GM12865 (cell line): Measurements from ENCODE around the gene ARL5C.

Experiments used
- DNase-seq: peaks from one replicate; pipeline ENCODE4 v3.0.0; 2010; ENCODE audit warnings: low read depth
- H3K4me3 ChIP-seq: 2 replicates; pipeline ENCODE4 v1.5.1; 2011; ENCODE audit warnings: mild to moderate bottlenecking, low read depth, low read length, control low read depth
- CTCF ChIP-seq: IDR thresholded peaks from 2 replicates; pipeline ENCODE4 v1.5.1; 2011; ENCODE audit warnings: low read length, control low read depth, low read depth, inconsistent platforms; ENCODE audit not compliant: insufficient read depth; ENCODE audit errors: missing control alignments

The ARL5C gene

DNA sequence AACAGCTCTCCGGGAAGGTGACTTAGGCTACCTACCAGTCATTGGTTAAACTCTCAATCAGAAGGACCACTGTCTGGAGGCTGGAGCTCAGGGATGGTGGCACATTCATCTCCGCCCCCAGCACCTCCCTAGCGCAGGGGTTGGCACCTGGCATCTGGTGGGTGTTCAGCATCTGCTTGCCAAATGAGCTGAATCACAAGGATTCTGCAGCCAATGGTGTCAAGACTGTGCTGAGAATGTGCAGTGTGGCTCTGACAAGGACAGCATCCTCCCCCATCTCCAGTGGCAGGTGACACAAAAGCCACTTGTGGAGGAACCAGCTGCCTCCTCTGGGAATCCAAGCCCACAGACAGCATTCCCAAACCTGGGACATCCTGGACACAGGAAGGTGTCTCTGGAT is 49.7 kb downstream of the ARL5C start:
- no peak overlapping the region for H3K4me3 ChIP-seq
- no peak for DNase-seq
- TF ChIP-seq CTCF = no peak

DNA sequence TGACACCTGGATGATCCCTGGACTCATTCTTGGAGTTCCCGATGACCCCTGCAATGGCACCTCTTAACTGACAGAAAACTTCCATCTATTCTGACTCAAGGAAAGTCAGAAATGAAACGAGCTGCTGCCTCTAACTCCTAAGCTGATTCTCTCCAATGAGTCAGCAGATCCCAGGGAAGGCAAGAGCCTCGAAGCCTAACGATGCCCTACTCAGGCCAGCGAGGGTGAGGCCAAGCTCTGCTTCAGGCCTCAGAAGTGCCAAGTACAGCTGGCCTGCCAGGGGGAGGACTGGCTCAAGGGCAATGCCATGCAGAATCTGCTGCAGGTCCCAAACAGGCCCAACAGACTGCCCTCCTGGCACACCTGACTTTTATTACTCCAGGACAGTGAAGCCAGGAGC is 50.8 kb downstream of the ARL5C start:
- no peak overlapping the region for H3K4me3 ChIP-seq
- DNase-seq = no peak
- no peak for TF ChIP-seq CTCF

DNA sequence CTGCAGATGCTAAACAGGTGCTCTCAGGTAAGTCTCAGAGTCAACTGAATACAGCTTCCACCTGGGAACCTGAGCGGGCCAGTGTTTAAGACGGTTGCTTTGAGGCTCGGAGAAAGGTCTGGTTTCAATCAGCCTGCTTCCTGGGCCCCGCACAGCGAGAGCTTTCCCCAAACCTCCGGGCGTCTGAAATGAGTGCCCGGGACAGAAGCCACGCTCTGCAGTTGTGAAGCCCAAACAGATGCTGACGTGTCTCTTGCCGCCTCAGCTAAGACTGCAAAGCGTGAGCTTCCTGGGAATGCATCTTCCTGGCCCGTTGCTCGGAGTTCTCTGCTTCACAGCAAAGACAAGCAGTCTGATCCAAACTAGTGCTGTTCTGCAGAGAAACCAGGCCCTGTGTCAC is 51.2 kb downstream of the ARL5C start:
- no peak for TF ChIP-seq CTCF
- no peak for DNase-seq

GRCh38 chr17:39113871-39114270 is 52.1 kb downstream of the ARL5C start:
- no peak for TF ChIP-seq CTCF
- no peak overlapping the region for H3K4me3 ChIP-seq
- no peak for DNase-seq

More for the DNA sequence above, 51.2 kb downstream of the ARL5C start:
- H3K4me3 ChIP-seq = no peak overlapping the region

DNA sequence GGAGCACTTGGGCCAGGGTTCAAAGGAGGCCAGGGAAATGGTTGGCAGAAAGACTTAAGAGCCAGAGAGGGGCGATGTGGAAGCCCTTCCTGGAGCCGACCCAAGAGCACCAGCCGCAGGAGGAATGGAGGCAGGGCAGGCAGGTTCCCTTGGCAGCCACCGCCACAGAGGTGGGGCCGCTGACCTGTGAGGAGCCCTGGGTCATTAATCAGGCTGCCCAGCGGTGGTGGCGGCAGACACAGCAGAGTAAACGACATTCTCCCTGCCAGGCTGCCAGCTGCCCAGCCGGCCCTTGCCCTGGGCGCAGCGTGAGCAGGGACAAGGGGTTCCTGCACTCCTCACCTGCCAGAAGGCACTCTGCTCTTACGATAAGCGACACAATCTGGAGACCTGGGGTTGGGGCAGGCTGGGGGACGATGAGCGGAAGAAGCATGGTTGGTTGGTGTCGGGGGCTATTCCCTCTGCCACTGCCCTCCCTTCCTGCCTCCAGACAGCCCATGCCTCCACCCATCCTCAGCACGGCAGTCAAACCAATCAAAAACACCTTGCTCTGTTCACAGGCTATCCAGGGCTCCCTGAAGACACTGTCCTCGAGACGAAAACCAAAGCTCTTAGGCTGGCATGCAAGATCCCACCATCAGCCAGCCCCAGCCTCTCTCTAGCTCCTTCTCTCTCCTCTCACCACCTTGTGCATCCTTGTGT is 55.4 kb downstream of the ARL5C start:
- no peak for TF ChIP-seq CTCF
- H3K4me3 ChIP-seq = no peak overlapping the region
- DNase-seq = no peak

DNA sequence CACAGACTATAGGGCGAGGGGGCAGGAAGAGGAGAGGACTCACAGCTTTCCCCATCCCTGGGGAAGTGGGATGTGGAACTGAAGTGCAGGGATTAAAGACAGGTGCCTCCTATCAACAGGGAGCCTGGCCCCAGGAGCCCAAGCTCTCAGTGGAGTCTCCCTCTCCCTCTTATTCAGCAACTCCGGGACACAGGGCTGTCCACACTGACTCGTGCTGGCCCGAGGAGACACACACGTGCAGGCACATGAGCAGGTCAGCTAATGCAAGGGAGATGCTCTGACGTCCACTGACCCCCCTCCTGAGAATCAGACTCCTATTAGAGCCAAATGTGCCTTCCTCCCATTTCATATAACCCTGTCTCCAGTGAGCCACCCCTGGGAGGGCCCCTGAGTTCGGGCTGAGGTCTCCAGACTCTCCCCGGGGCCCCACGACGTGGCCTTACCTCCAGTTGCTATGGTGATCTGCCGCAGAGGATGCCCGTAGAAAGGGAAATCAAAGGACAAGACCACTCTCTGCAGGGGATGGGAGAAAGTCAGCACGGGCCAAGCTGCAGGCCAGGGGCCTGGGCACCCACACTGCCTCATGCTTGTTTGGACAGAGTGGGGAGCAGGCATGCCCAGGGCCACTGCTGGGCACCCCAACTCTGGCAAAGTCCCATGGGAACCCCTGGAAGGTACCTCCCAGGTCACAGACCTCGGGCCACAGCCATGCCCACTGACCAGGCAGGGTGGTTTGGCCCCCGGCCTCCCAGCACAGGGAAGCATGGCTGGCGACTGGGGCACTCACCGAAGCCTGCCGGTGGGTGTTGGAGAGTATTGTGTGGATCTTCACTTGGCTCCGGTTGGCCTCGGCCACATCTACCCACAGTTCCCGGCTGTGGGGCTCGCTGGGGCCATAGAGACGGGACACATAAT is 57.2 kb downstream of the ARL5C start:
- no peak for TF ChIP-seq CTCF
- DNase-seq = no peak
- no peak overlapping the region for H3K4me3 ChIP-seq
